SK-N-SH (cell line): ENCODE measurements around the gene MADCAM1.

ENCODE experiments used
- ELF1 ChIP-seq: IDR thresholded peaks from 2 replicates; pipeline ENCODE4 v1.4.0; 2012
- EP300 ChIP-seq, 2 experiments: IDR thresholded peaks; 2 replicates each; pipeline versions ENCODE4 v1.4.0 to v1.6.1; 2012; ENCODE audit warnings: borderline replicate concordance in 1 of 2, low read depth in 1 of 2, low read length in 1 of 2
- EZH2phosphoT487 ChIP-seq: fragments of 200-600 bp; sonication (generic); IDR thresholded peaks from 2 replicates; pipeline ENCODE4 v1.6.1; 2017; ENCODE audit warnings: low read depth, mixed run types, mild to moderate bottlenecking, antibody characterized with exemption, moderate library complexity, borderline replicate concordance
- POLR2AphosphoS5 ChIP-seq: IDR thresholded peaks from 2 replicates; pipeline ENCODE4 v1.6.1; 2012; ENCODE audit warnings: low read depth, low read length
- RAD21 ChIP-seq: IDR thresholded peaks from 2 replicates; pipeline ENCODE4 v1.6.1; 2012; ENCODE audit warnings: mild to moderate bottlenecking, low read length
- SMC3 ChIP-seq: IDR thresholded peaks from 2 replicates; pipeline ENCODE4 v1.6.1; 2012; ENCODE audit warnings: low read depth, low read length, improper control_type of control experiment
- TAF1 ChIP-seq: IDR thresholded peaks from 2 replicates; pipeline ENCODE4 v1.6.1; 2012; ENCODE audit warnings: low read depth, mild to moderate bottlenecking, low read length, moderate library complexity, borderline replicate concordance
- TF ChIP-seq, protein P1 (sequence below): fragments of 200-600 bp; sonication (generic); IDR thresholded peaks from 2 replicates; pipeline ENCODE4 v1.6.1; 2017; ENCODE audit warnings: antibody characterized with exemption, mild to moderate bottlenecking, moderate library complexity
- TF ChIP-seq, protein P2 (sequence below): IDR thresholded peaks from 2 replicates; pipeline ENCODE4 v1.6.1; 2012; ENCODE audit warnings: mild to moderate bottlenecking, low read depth, low read length, moderate library complexity
- TF ChIP-seq, protein P3 (sequence below): IDR thresholded peaks from 2 replicates; pipeline ENCODE4 v1.4.0; 2012; ENCODE audit warnings: low read depth, borderline replicate concordance
- TF ChIP-seq, protein P4 (sequence below): IDR thresholded peaks from 2 replicates; pipeline ENCODE4 v1.4.0; 2012; ENCODE audit warnings: low read depth

DNA sequence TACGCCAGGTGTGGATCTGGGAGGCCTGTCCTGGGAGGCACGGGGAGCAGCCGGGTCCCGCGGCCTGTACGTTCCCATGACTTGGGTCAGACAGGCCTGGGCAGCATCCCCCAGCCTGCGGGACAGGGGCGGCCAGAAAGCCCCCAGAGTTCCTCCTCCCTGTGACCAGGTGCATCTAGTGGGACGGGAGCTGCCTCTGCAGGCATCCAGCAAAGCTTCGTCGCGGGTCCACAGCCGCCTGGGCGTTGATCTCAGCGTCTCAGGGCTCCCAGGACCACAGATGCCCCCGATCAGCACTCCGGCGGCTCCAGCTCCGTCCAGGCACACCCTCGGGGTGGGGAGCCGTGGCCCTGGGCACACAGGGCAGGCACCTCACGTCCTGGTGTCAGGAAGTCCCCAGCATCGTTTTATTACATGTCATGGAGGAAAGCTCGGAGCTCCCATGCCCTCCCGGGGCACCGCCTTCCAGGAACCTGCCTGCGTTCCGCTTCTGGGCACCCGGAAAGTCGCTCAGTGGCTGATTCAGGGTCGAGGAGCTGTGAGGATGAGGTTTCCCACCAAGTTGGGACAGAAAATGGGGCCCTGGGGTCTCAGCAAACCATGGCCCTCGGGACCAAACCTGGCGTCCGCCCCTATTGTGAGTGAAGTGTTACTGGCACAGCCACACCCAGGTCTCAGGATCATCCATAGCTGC lies 46.0 kb downstream of the MADCAM1 start:
- TF ChIP-seq ELF1 (no peak), EP300 (IDR thresholded peaks at IDR 0.05; ENCODE audit: borderline replicate concordance in 1 of 2, low read depth in 1 of 2, low read length in 1 of 2) (no peak), RAD21 (no peak), POLR2AphosphoS5 (no peak), TAF1 (no peak), EZH2phosphoT487 (no peak), SMC3 (no peak)
- TF ChIP-seq, protein P1, sequence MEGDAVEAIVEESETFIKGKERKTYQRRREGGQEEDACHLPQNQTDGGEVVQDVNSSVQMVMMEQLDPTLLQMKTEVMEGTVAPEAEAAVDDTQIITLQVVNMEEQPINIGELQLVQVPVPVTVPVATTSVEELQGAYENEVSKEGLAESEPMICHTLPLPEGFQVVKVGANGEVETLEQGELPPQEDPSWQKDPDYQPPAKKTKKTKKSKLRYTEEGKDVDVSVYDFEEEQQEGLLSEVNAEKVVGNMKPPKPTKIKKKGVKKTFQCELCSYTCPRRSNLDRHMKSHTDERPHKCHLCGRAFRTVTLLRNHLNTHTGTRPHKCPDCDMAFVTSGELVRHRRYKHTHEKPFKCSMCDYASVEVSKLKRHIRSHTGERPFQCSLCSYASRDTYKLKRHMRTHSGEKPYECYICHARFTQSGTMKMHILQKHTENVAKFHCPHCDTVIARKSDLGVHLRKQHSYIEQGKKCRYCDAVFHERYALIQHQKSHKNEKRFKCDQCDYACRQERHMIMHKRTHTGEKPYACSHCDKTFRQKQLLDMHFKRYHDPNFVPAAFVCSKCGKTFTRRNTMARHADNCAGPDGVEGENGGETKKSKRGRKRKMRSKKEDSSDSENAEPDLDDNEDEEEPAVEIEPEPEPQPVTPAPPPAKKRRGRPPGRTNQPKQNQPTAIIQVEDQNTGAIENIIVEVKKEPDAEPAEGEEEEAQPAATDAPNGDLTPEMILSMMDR = no peak
- TF ChIP-seq, protein P2, sequence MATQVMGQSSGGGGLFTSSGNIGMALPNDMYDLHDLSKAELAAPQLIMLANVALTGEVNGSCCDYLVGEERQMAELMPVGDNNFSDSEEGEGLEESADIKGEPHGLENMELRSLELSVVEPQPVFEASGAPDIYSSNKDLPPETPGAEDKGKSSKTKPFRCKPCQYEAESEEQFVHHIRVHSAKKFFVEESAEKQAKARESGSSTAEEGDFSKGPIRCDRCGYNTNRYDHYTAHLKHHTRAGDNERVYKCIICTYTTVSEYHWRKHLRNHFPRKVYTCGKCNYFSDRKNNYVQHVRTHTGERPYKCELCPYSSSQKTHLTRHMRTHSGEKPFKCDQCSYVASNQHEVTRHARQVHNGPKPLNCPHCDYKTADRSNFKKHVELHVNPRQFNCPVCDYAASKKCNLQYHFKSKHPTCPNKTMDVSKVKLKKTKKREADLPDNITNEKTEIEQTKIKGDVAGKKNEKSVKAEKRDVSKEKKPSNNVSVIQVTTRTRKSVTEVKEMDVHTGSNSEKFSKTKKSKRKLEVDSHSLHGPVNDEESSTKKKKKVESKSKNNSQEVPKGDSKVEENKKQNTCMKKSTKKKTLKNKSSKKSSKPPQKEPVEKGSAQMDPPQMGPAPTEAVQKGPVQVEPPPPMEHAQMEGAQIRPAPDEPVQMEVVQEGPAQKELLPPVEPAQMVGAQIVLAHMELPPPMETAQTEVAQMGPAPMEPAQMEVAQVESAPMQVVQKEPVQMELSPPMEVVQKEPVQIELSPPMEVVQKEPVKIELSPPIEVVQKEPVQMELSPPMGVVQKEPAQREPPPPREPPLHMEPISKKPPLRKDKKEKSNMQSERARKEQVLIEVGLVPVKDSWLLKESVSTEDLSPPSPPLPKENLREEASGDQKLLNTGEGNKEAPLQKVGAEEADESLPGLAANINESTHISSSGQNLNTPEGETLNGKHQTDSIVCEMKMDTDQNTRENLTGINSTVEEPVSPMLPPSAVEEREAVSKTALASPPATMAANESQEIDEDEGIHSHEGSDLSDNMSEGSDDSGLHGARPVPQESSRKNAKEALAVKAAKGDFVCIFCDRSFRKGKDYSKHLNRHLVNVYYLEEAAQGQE = no peak
- TF ChIP-seq, protein P3, sequence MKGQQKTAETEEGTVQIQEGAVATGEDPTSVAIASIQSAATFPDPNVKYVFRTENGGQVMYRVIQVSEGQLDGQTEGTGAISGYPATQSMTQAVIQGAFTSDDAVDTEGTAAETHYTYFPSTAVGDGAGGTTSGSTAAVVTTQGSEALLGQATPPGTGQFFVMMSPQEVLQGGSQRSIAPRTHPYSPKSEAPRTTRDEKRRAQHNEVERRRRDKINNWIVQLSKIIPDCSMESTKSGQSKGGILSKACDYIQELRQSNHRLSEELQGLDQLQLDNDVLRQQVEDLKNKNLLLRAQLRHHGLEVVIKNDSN = no peak
- TF ChIP-seq, protein P4, sequence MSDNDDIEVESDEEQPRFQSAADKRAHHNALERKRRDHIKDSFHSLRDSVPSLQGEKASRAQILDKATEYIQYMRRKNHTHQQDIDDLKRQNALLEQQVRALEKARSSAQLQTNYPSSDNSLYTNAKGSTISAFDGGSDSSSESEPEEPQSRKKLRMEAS = no peak
